ENCODE results near the gene ZFAND6.
"Not testable (repeated sequence)": the region's sequence is repeated elsewhere in the genome, so short reads cannot be mapped to it uniquely, and the experiment has no call there.

Gene ZFAND6

DNA sequence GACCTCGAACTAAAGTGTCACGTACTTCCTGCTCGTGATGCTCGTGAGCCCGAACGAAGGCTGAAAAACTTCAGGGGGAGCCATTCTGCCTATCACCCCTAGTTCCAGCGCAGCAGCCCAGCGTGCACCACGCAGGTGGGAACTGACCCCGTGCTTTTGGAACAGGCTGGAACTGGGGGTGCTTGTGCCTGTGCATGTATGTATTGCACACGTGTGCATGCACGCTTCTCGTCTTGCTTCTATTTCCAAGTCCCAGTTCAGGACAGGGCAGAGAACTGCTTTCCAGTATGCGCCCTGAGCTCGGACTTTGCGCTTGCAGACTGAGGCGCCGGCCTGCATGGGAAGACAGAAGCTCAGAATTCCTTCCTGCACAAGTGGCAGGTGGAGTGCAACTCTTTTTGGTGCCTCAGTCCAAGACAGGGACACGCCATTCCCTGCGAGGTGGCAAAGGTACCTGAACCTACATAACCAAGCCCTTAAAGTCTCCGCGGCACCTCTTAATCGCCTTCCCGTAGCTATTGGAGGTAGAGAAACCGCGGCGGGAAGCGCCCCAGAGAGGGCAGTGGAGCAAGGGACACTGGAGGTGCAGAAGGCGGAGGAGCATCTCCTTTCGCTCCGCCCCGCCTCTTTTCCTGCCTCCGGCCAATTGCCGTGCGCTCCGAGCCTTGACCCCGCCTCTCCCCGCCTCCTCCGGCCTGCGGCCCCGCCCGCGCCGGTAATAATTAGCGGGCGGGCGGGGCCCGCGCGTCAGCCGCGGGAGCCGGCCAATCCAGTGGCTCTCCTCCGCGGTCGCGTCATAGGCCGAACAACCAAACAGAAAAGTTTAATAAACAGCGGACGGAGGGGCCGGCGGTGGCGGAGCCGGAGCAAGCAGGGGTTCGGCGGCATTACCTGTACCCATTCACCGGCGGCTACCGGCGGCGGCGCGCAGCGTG, at the start of gene ZFAND6:
Gene ZFAND6, plus strand, starts transcription at position 826 of the 935 bp plus-strand sequence. CDS start 60,669 bp downstream, outside the sequence.
- DNase-seq = peak; percentile 88 to 95 (median 92)

DNA sequence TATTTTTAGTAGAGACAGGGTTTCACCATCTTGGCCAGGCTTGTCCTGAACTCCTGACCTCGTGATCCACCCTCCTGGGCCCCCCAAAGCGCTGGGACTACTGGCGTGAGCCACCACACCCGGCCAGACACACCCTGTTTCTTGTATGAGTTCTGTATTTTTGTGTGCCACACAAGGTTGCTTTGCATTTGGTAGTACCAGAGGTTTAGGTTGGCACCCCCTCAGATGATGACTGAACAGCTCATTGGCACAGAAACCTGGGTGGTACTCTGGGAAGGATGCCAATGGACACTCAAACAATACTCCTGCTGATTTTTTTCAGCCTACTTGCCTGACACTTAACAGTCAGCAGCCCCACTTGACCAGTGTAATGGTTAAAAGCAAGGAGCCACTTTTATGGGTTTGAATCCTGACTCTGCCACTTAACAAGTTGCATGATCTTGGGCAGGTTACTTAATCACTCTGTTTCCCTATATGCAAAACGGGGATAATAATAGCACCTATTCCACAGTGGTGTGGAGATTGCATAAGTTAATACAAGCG, 49.3 kb upstream of the ZFAND6 start:
- no peak for DNase-seq

DNA sequence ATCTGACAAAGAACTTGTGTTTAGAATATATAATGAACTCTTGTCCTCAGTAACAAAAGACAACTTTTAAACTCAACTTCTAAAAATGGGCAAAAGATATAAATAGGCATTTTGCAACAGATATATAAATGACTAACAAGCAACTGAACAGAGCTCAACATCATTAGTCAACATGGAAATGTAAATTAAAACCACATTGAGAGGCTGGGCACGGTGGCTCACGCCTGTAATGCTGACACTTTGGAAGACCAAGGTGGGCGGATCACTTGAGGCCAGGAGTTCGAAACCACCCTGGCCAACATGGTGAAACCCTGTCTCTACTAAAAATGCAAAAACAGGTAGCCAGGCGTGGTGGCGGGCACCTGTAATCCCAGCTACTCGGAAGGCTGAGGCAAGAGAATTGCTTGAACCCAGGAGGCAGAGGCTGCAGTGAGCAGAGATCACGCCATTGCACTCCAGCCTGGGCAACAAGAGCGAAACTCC, 48.4 kb upstream of the ZFAND6 start:
- DNase-seq = not testable (repeated sequence)

DNA sequence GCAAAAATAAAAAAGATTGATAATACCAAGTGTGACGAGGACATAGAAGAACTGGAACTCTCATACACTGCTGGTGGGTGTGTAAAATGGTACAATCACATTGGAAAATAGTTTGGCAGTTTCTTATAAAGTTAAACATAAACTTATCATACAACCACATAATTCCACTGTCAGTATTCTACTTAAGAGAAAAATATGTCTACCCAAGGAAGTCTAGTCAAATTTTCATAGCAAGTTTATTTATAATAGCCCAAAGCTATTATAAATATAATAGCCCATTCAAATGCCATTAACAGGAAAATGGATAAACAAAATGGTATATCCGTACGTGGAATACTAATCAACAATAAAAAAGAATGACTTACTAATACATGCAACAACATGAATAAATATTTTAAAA, 47.9 kb upstream of the ZFAND6 start:
- no peak for DNase-seq

DNA sequence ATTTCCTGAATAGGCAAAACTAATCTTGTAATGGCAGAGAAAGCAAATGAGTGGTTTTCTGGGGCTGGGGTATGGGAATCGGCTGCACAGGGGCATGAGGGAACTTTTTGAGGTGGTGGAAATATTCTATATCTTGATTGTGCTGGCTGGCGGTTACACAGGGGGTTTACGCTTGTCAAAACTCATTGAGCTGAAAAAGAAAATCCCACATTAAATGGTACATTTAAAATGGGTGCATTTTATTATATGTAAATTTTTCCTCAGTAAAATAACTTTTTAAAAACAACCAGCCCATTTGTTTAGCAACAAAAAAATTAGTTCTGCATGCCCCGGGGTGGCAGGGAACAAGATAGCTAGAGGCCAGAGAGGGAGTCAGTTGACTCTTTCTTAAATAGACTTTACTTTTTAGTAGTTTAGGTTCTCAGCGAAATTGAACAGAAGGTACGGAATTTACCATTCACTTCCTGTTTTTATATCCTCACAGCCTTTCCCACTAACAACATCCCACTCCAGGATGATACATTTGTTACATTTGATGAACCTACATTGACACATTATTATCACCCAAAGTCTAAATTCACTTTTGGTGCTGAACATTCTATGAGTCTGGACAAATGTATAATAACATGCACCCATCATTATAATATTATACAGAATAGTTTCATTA, 47.3 kb upstream of the ZFAND6 start:
- no peak for DNase-seq

DNA sequence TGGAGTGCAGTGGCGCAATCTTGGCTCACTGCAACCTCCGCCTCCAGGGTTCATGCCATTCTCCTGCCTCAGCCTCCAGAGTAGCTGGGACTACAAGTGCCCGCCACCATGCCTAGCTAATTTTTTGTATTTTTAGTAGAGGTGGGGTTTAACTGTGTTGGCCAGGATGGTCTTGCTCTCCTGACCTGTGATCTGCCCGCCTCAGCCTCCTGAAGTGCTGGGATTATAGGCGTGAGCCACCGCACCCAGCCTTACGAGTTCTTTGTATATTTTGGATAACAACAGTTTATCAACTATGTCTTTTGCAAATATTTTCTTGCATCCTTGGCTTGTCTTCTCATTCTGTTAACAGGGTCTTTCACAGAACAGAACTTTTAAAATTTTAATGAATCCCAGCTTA, 45.3 kb upstream of the ZFAND6 start:
- not testable (repeated sequence) for DNase-seq

DNA sequence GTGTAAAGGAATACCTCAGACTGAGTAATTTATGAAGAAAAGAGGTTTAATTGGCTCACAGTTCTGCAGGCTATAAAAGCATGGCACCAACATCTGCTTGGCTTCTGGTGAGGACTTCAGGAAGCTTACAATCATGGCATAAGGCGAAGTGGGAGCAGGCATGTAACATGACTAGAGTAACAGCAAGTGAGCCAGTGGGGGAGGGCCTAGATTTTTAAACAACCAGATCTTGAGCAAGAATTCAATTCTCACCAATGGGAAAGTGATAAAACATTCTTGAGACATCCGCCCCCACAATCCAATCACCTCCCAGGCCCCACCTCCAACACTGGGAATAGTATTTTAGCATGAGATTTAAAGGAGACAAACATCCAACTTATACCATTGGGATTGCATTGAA, 44.3 kb upstream of the ZFAND6 start:
- DNase-seq = no peak

DNA sequence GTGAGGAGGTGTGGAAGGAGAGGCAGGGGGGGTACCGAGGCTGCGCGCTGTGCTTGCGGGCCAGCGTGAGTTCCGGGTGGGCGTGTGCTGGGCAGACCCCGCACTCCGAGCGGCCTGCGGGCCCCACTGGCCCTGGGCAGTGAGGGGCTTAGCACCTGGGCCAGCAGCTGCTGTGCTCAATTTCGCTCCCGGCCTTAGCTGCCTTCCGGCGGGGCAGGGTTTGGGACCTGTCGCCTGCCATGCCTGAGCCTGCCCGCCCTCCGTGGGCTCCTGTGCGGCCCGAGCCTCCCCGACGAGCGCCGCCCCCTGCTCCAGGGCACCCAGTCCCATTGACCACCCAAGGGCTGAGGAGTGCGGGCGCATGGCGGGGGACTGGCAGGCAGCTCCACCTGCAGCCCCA, 43.0 kb upstream of the ZFAND6 start:
- DNase-seq = not testable (repeated sequence)

DNA sequence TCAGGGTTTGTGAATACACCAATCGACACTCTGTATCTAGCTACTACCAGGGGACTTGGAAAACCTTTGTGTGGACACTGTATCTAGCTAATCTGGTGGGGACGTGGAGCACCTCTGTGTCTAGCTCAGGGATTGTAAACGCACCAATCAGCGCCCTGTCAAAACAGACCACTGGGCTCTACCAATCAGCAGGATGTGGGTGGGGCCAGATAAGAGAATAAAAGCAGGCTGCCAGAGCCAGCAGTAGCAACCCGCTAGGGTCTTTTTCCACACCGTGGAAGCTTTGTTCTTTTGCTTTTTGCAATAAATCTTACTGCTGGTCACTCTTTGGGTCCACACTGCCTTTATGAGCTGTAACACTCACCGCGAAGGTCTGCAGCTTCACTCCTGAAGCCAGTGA, 42.3 kb upstream of the ZFAND6 start:
- DNase-seq = not testable (repeated sequence)

DNA sequence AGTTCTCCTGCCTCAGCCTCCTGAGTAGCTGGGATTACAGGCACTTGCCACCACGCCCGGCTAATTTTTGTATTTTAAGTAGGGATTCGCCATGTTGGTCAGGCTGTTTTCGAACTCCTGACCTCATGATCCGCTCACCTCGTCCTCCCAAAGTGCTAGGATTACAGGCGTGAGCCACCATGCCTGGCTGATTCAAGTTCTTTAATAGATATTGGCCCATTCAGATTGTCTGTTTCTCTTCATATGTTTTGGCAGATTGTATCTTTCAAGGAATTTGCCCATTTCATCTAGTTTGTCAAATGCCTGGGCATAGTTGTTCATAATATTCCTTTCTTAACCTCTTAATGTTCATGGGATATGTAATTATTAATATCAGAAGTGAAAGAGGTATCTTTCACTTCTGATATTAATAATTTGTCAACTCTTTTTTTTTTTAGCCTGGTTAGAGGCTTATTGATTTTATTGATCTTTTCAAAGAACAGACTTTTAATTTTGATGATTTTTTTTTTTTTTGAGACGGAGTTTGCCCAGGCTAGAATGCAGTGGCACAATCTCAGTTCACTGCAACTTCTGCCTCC, 40.2 kb upstream of the ZFAND6 start:
- no peak for DNase-seq

DNA sequence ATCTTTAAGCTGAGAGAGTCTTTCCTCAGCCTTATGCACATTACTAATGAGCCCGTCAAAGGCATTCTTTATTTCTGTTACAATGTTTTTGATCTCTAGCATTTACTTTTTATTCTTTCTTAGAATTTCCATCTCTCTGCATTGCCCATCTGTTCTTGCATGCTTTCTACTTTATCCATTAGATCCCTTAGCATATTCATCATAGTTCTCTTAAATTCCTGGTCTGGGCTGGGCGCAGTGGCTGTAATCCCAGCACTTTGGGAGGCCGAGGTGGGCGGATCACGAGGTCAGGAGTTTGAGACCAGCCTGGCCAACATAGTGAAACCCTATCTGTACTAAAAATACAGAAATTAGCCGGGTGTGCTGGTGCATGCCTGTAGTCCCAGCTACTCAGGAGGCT, 39.3 kb upstream of the ZFAND6 start:
- not testable (repeated sequence) for DNase-seq

DNA sequence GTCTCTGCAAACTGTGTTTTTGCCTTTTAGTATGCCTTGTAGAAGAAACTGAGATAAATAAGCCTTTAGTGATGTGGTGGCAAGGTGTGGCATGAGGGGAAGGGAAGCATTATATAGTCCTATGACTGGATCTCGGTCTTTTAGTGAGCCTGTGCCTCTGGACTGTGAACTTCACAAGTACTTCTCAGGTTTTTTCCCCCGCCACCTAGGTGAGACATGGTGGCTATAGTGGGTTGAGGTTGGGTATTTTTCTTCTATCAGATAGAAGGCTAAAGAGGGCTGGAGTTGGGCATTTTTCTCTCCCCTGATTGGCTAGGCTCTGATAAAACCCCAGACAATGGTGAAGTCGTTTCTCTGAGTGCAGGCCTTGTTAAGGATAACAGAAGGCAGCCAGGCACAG, 38.7 kb upstream of the ZFAND6 start:
- DNase-seq = no peak

DNA sequence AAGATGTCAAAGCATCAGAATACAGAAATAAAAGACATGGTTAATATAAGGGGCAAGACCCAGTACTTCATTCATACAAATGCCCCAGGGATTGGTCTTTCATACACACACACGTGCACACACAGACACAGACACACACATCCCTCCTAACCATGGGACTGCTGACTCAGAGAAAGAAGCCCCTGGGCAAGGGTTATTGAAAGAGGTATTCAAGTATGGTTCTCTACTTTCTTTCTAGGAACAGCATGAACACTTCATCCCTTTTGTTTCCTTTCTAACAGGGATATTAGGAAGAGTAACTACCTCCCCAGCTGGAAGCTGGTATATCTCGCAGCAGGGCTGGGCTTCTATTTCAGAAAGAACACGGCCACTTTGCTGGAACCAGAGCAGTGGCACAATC, 33.2 kb upstream of the ZFAND6 start:
- DNase-seq = no peak

DNA sequence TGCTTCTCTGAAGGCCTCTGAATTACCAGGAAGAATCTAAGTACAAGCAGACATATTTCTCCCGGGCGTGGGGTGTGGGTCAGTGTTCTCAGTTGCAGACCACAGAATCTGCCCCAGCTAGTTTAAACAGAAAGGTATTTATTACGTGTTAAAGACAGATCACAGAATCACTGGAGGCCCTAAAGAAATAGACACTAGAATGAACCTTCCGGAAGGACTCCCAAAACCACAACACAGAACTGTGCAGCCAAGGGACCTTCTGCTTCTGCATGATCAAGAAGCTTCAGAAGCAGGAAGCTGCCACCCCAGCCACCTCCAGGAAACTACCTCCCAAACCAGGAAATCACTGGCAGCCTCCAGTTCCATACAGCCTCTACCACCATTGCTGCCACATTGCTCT, 32.7 kb upstream of the ZFAND6 start:
- DNase-seq = no peak

DNA sequence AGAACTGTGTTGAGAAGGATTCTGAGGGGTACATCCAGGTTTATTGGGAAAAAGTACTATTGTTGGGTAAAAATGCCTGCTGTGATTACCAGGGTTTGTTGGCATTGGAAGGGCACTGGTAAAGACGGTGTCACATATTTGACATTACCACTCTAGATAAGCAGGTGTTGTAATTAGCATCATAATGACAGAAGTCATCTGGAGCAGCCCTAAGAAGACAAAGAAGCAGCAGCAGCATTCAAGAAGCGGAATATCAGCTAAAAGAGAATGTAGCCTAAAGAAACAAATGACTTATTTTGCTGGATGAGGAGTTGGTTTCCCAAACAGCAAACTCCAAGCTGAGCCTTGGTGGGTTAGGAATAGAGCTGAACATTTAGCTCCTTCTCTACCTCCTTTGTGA, 30.5 kb upstream of the ZFAND6 start:
- no peak for DNase-seq

DNA sequence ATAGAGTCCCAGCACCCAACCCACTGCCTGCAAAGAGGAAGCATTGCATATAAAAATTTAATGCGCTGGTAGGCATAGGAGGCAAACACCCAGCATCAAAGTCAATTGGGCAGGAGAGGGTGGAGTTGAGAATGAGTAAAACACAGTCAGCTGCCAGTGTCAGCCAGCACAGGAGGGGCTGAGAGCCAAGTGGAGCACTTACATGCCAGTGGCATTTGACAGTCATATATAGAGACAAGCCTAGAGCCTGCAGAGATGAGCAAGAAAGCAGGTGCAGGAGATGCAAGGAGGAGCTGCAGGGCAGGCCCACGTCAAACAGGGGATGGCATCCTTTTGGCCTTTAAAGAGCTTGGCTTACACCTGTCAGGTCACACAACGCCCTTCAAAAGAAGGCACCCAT, 27.6 kb upstream of the ZFAND6 start:
- DNase-seq = no peak

DNA sequence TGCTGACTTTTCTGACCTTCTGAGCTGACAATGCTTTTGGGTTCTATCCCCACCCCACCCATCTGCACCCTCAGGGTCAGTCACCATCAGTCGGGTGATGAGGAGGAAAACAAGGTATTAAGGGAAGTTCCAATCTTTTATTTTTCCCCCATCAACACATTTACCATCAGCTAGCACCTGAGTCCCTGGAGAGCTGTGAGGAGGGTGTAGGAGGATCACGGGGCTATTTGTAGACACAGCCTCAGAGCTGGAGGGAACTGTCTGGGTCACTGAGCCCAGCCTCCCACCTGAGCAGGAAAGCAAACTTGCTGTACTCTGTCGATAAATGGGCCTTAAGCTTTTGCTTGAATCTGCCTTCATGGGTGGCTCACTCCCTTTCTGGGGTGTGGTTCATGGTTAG, 24.8 kb upstream of the ZFAND6 start:
- DNase-seq = no peak

DNA sequence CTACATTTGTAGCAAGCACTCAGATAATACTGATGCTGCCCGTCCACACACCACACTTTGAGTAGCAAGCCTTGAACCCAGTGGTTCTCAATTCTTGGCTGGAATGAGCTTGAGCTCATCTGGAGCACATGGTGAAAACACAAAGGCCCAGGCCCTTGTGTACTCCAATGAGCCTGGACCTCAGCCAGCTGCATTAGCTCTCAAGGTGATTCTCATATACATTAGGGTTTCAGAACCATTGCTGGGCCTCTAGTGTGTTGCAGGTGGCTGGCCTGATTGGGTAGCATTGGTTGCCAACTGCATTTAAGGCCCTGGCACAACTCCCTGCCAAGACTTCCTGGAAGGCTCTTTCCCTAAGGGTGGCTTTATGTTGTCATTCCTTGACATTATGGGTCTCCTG, 23.4 kb upstream of the ZFAND6 start:
- DNase-seq = no peak

DNA sequence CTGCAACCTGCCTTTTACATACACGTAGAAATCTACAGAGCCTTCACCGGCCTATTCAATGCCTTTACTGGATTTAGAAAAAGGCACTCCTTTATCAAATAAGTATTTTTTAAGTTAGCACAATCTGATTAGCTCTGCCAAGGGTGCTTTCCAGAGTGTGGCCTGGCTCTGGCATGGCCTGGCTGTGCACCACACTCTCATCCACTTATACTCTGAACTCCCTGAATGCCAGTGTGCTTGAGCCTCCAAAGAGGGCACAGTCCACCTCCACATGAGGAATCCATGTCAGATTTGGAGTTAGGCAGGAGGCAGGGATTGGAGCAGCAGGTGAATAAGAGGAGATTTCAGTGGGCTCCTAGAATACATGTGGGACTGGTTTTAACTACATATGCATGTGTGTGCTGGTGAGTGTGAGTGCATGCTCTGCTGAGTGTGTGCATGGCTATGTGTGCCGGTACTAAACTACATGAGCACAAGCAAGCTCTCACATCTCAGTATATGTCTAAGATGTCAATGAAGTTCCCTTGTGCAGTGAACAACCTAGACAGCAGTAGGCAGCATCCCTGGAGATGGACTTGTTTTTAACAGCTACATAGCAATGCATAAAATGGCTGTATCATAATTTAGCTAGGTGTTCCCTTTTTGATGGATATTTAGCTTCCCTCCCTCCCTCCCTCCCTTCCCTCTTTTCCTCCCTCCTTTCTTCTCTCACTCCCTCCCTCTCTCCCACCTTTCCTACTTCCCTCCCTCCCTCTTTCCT, 17.8 kb upstream of the ZFAND6 start:
- no peak for DNase-seq

DNA sequence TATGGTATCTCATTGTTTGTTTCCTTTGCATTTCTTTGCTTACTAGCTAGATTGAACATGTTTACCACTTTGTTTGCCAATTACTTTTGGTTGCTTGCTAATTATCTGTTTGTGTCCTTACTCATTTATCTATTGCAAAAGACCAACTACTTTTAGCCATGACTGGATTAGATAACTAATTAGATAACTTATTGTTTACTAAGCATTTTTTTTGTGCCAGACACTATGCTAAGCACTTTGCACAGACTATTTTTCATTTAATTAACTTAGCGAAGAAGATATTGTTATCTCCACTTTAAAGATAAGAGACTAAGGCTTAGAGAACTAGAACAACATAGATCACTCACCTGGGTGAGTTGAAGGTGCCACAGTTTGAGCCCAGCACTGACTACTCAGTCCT, 16.9 kb upstream of the ZFAND6 start:
- no peak for DNase-seq

DNA sequence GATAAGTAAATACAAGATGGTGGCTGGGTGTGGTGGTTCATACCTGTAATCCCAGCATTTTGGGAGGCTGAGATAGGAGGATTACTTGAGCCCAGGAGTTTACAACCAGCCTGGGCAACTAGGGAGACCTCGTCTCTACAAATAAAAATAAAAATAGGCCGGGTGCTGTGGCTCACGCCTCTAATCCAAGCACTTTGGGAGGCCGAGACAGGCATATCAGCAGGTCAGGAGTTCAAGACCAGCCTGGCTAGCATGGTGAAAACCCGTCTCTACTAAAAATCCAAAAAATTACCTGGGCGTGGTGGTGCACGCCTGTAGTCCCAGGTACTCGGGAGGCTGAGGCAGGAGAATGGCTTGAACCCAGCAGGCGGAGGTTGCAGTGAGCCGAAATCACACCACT, 14.3 kb upstream of the ZFAND6 start:
- not testable (repeated sequence) for DNase-seq

DNA sequence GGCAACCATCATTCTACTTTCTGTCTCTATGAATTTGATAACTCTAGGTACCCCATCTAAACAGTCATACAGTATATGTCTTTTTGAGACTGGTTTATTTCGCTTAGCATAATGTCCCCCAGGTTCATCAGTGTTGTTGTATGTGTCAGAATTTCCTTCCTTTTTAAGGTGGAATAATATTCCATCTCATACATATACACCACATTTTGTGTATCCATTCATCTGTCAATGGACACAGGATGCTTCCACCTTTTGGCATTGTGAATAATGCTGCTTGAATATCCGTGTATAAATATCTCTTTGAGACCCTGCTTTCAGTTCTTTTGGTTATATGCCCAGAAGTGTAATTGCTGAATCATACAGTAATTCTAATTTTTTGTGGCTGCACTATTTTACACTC, 10.4 kb upstream of the ZFAND6 start:
- no peak for DNase-seq
